Heart left ventricle (tissue), 16 donors: ENCODE data around the gene SLC16A11. TPM values are rescaled to one million over a fixed set of nuclear protein-coding genes. Genes with fewer than 3 reads are reported as not detected.

Experiments used
- ATAC-seq, 4 donors: fragments of 200-7000 bp; cut with Tn5 transposase; one replicate each; pipeline ENCODE4 v1.9.1; 2020 to 2022; ENCODE audit warnings: moderate library complexity in 4 of 4, mild to moderate bottlenecking in 3 of 4, moderate number of reproducible peaks in 1 of 4
- DNase-seq, 5 donors: peaks; one replicate each; pipeline ENCODE4 v3.0.0-alpha.2; 2020
- H3K27ac ChIP-seq, 12 donors: fragments of 200-600 bp; sonication (generic) in 4 of 12; one replicate each; pipeline versions ENCODE4 v1.5.0 to v1.8.0; 2016 to 2022; ENCODE audit warnings: mild to moderate bottlenecking in 2 of 12
- H3K27me3 ChIP-seq, 9 donors: fragments of 200-600 bp; sonication (generic) in 2 of 9; one replicate each; pipeline versions ENCODE4 v1.5.1 to v1.8.0; 2016 to 2022; ENCODE audit warnings: mild to moderate bottlenecking in 3 of 9
- H3K36me3 ChIP-seq, 9 donors: fragments of 200-600 bp; sonication (generic) in 2 of 9; one replicate each; pipeline versions ENCODE4 v1.5.0 to v1.8.0; 2018 to 2022; ENCODE audit warnings: mild to moderate bottlenecking in 2 of 9
- H3K4me1 ChIP-seq, 12 donors: fragments of 200-600 bp; sonication (generic) in 4 of 12; one replicate each; pipeline versions ENCODE4 v1.5.0 to v1.8.0; 2016 to 2022; ENCODE audit warnings: mild to moderate bottlenecking in 3 of 12
- H3K4me3 ChIP-seq, 12 donors: fragments of 200-600 bp; sonication (generic) in 4 of 12; one replicate each; pipeline versions ENCODE4 v1.5.0 to v1.8.0; 2017 to 2022; ENCODE audit warnings: mild to moderate bottlenecking in 9 of 12, moderate library complexity in 4 of 12
- H3K9me3 ChIP-seq, 12 donors: fragments of 200-600 bp; sonication (generic) in 4 of 12; one replicate each; pipeline versions ENCODE4 v1.5.0 to v1.8.0; 2016 to 2022; ENCODE audit warnings: mild to moderate bottlenecking in 1 of 12
- CTCF ChIP-seq, 12 donors: fragments of 200-600 bp; sonication (generic) in 4 of 12; IDR thresholded peaks; one replicate each; pipeline versions ENCODE4 v1.5.0 to v1.8.0; 2018 to 2022; ENCODE audit warnings: antibody characterized with exemption in 12 of 12, mild to moderate bottlenecking in 5 of 12
- POLR2A ChIP-seq, 2 donors: fragments of 450-650 bp; IDR thresholded peaks; one replicate each; pipeline ENCODE4 v1.6.1; 2017; ENCODE audit warnings: antibody characterized with exemption in 2 of 2, mild to moderate bottlenecking in 2 of 2, moderate library complexity in 2 of 2
- WGBS, 4 donors: extraction: QIAGEN DNeasy Blood & Tissue Kit in 2 of 4; methylation state at CpG; one replicate each; pipeline versions ENCODE4 v1.1.5 to v1.1.7; 2013 to 2018; 5-methylcytosine and 5-hydroxymethylcytosine counted together
- intact Hi-C, 10 donors: fragments of 100-400 bp; cut with DNase I; formaldehyde crosslinking; loops; one replicate each; pipeline versions ENCODE4 v1.11.1 to v1.14.2; 2022
- polyA plus RNA-seq, 2 donors: library from polyadenylated mRNA; stranded (reverse); fragments of 200-250 nt; gene quantifications; one replicate each; pipeline ENCODE4 v1.2.3, GENCODE V29; 2013
- total RNA-seq, 9 donors: library from RNA; depleted of rRNA in 2 of 9; stranded (reverse); fragments of >200 nt in 2 of 9; fragmentation: NEBNext Ultra II Directional in 3 of 9; extraction: Animal tissue kit (Norgen Biotek cat#: 25700) in 3 of 9; gene quantifications; one replicate each; pipeline versions ENCODE4 v1.1.0 to v1.2.4, GENCODE V29; 2016 to 2023
- donor health status: ischemic (EF 13 %, LVEDD 7.1; RV severe dilation, severe dysfunction).
- donor health status: healthy with polysubstance abuse.
- donor health status: DM: no; HTN: yes; CAD: no.
- donor health status: DM: no; HTN: no; CAD: no.
- donor health status: ischemic (EF 25% LVEDD 6.9; RV normal size, moderate dysfunction).
- donor health status: ischemic (EF 25% LVEDD 5.7; RV mildly dilated, moderate dysfunction).
- donor health status: healthy.
- donor health status: DM: yes; HTN: yes; CAD: no.
- donor health status: ischemic (EF 35%, LVEDD 5.7; RV mildly dilated, moderate dysfunction).
- donor health status: nonischemic (EF 11% LVEDD 7.7; RV severe dilation, severe dysfunction).
- donor health status: DM: yes; HTN: yes; CAD: no.
- donor health status: PGD.
- donor health status: ischemic (EF 29% LVEDD 5.4; RV normal size, mild dysfunction).
- donor health status: nonischemic (EF 23%, LVEDD 6.1; RV moderate dilation, normal function).

The SLC16A11 gene
- total and polyA plus RNA-seq, 11 donors, result 0.19 to 1.4 (median 0.79) TPM; not detected in 1

- peak overlapping the region; percentile 75 to 99 (median 91) for H3K4me3 ChIP-seq
- WGBS, 4 donors, result 49 to 65% (median 52%) methylated on average over 14 of the region's 14 CpGs
- peaks cover 8 to 54% (median 37%) of the 10 kb centered on the region in 12 donors for H3K4me1 ChIP-seq
- DNase-seq (no peak), ATAC-seq (no peak)
- TF ChIP-seq POLR2A (IDR thresholded peaks at IDR 0.05), result no peak
- no peak for TF ChIP-seq CTCF (IDR thresholded peaks at IDR 0.05)
- H3K27ac ChIP-seq, result peak overlapping the region in 4 of 12 donors; percentile 96 to 98 (median 98)
- no peaks in the 10 kb centered on the region for H3K9me3 ChIP-seq
- H3K27me3 ChIP-seq, result no peaks in the 10 kb centered on the region
- peaks cover 0 to 28% (median 6%) of the 10 kb centered on the region in 9 donors for H3K36me3 ChIP-seq
- intact Hi-C loops, result loop anchor here in 2 of 10 donors (5.0 to 10.0 kb wide), 2 partner anchors 257 to 359 kb away; partner anchors contain the start of genes XAF1 (in 2 of the 2), C17orf100 (in 1 of the 2) and MED31 (in 1 of the 2)
These were observed 32.5 kb downstream of the SLC16A11 start for GRCh38 chr17:7011415-7011814.

GRCh38 chr17:7010523-7010922 is 33.4 kb downstream of the SLC16A11 start:
- DNase-seq (no peak), ATAC-seq (no peak)
- TF ChIP-seq POLR2A (IDR thresholded peaks at IDR 0.05) (no peak), CTCF (IDR thresholded peaks at IDR 0.05) (no peak)
- no peaks in the 10 kb centered on the region for H3K27me3 ChIP-seq
- H3K9me3 ChIP-seq, result no peaks in the 10 kb centered on the region
- peaks cover 8 to 45% (median 30%) of the 10 kb centered on the region in 12 donors for H3K4me1 ChIP-seq
- peaks cover 0 to 29% (median 9%) of the 10 kb centered on the region in 9 donors for H3K36me3 ChIP-seq
- WGBS, 4 donors, result 88 to 96% (median 91%) methylated on average over 2 of the region's 2 CpGs
- no peak overlapping the region for H3K27ac ChIP-seq
- peak overlapping the region in 2 of 12 donors; percentile 92 to 99 for H3K4me3 ChIP-seq
- intact Hi-C loops, result loop anchor here in 2 of 10 donors (5.0 to 10.0 kb wide), 2 partner anchors 256 to 358 kb away; partner anchors contain the start of genes XAF1 (in 2 of the 2), C17orf100 (in 1 of the 2) and MED31 (in 1 of the 2)

- DNase-seq, result no peak
- TF ChIP-seq CTCF (IDR thresholded peaks at IDR 0.05) (no peak), POLR2A (IDR thresholded peaks at IDR 0.05) (no peak)
- intact Hi-C loops, result loop anchor here in 8 of 10 donors (5.0 to 10.0 kb wide), 5 partner anchors 162 to 342 kb away; partner anchors contain the start of genes TEKT1 (in 1 of the 8) and XAF1 (in 1 of the 8)
These were observed 36.7 kb downstream of the SLC16A11 start for GRCh38 chr17:7007143-7007542.

GRCh38 chr17:7005716-7006115 is 38.2 kb downstream of the SLC16A11 start:
- intact Hi-C loops, result loop anchor here in 8 of 10 donors (2.0 to 10.0 kb wide), 8 partner anchors 91 to 341 kb away; partner anchors contain the start of genes TEKT1 (in 1 of the 8) and XAF1 (in 1 of the 8)
- Histone ChIP-seq H3K27me3 (no peaks in the 10 kb centered on the region), H3K4me1 (peaks cover 0 to 19% (median 6%) of the 10 kb centered on the region in 12 donors), H3K36me3 (peaks cover 0 to 60% (median 37%) of the 10 kb centered on the region in 9 donors), H3K9me3 (no peaks in the 10 kb centered on the region), H3K4me3 (no peak overlapping the region), H3K27ac (no peak overlapping the region)
- no peak for TF ChIP-seq POLR2A (IDR thresholded peaks at IDR 0.05)
- no peak for TF ChIP-seq CTCF (IDR thresholded peaks at IDR 0.05)
- ATAC-seq (peak in 1 of 4 donors; percentile 16), DNase-seq (no peak)
- WGBS, 4 donors, result 82 to 92% (median 86%) methylated on average over 5 to 7 of the region's 7 CpGs

More at GRCh38 chr17:7007143-7007542, 36.7 kb downstream of the SLC16A11 start:
- Histone ChIP-seq H3K9me3 (no peaks in the 10 kb centered on the region), H3K27me3 (no peaks in the 10 kb centered on the region), H3K4me1 (peaks cover 4 to 30% (median 17%) of the 10 kb centered on the region in 12 donors), H3K36me3 (peaks cover 0 to 46% (median 23%) of the 10 kb centered on the region in 9 donors), H3K27ac (no peak overlapping the region), H3K4me3 (no peak overlapping the region)
- 85 to 89% (median 87%) methylated on average over 2 of the region's 2 CpGs for WGBS, 4 donors
- no peak for ATAC-seq
